Spleen (tissue), 11 donors: ENCODE measurements around the gene NBDY. TPM values are rescaled to one million over a fixed set of nuclear protein-coding genes. Genes with fewer than 3 reads are reported as not detected.

Source experiments
- DNase-seq: peaks from one replicate; pipeline ENCODE4 v3.0.0-alpha.2; 2020
- H3K27ac ChIP-seq, 8 donors: fragments of 200-600 bp; sonication (generic) in 7 of 8; 1 replicate in 4 of 8; 2 replicates in 4 of 8; pipeline versions ENCODE4 v1.5.0 to v1.8.0; 2016 to 2021; ENCODE audit warnings: inconsistent platforms in 4 of 8, mild to moderate bottlenecking in 4 of 8, moderate library complexity in 1 of 8
- H3K27me3 ChIP-seq, 7 donors: fragments of 200-600 bp; sonication (generic) in 6 of 7; replicated peaks in 1 of 7; 1 replicate in 4 of 7; 2 replicates in 3 of 7; pipeline versions ENCODE4 v1.5.0 to v1.8.0; 2016 to 2021; ENCODE audit warnings: inconsistent platforms in 3 of 7, mild to moderate bottlenecking in 1 of 7
- H3K36me3 ChIP-seq, 6 donors: fragments of 200-600 bp; sonication (generic) in 5 of 6; 1 replicate in 4 of 6; 2 replicates in 2 of 6; pipeline versions ENCODE4 v1.5.0 to v1.8.0; 2016 to 2021; ENCODE audit warnings: inconsistent platforms in 2 of 6
- H3K4me1 ChIP-seq, 6 donors: fragments of 200-600 bp; sonication (generic) in 5 of 6; 1 replicate in 3 of 6; 2 replicates in 3 of 6; pipeline versions ENCODE4 v1.5.0 to v1.8.0; 2016 to 2021; ENCODE audit warnings: inconsistent platforms in 3 of 6
- H3K4me3 ChIP-seq, 8 donors: fragments of 200-600 bp; sonication (generic) in 7 of 8; 1 replicate in 4 of 8; 2 replicates in 4 of 8; pipeline versions ENCODE4 v1.5.0 to v1.8.0; 2016 to 2021; ENCODE audit warnings: inconsistent platforms in 4 of 8, mild to moderate bottlenecking in 4 of 8, moderate library complexity in 2 of 8
- H3K9me3 ChIP-seq, 8 donors: fragments of 200-600 bp; sonication (generic) in 7 of 8; 1 replicate in 4 of 8; 2 replicates in 4 of 8; pipeline versions ENCODE4 v1.5.0 to v1.8.0; 2016 to 2021; ENCODE audit warnings: inconsistent platforms in 4 of 8
- POLR2A ChIP-seq, 3 donors: fragments of 450-650 bp; IDR thresholded peaks; one replicate each; pipeline ENCODE4 v1.5.1; 2017; ENCODE audit warnings: antibody characterized with exemption in 3 of 3, mild to moderate bottlenecking in 1 of 3
- POLR2AphosphoS5 ChIP-seq, 3 donors: sonication (generic); formaldehyde crosslinking; IDR thresholded peaks; one replicate each; pipeline ENCODE4 v1.5.1; 2017; ENCODE audit warnings: antibody characterized with exemption in 3 of 3
- WGBS, 5 donors: extraction: QIAGEN DNeasy Blood & Tissue Kit in 3 of 5; methylation state at CpG; one replicate each; pipeline versions ENCODE4 v1.1.5 to v1.1.7; 2013 to 2018; 5-methylcytosine and 5-hydroxymethylcytosine counted together
- intact Hi-C: fragments of 100-400 bp; cut with DNase I; formaldehyde crosslinking; loops from one replicate; pipeline ENCODE4 v1.15.0; 2023; ENCODE audit warnings: low total_unique reads
- polyA plus RNA-seq, 3 donors: library from polyadenylated mRNA; stranded (reverse); fragments of 200-250 nt; gene quantifications; one replicate each; pipeline ENCODE4 v1.2.1, GENCODE V29; 2013
- total RNA-seq, 7 donors: library from RNA; depleted of rRNA in 3 of 7; stranded (reverse); fragments of >200 nt in 3 of 7; fragmentation: NEBNext Ultra II Directional in 4 of 7; extraction: Animal tissue kit (Norgen Biotek cat#: 25700) in 4 of 7; gene quantifications; one replicate each; pipeline versions ENCODE4 v1.1.0 to v1.2.1, GENCODE V29; 2016 to 2021
- TF ChIP-seq, protein P1 (sequence below), 11 experiments: fragments of 200-600 bp in 7 of 11; fragments of 450-650 bp in 4 of 11; sonication (generic) in 4 of 11; IDR thresholded peaks in 8 of 11; conservative IDR thresholded peaks in 3 of 11; 1 replicate in 7 of 11; 2 replicates in 4 of 11; pipeline versions ENCODE4 v1.4.0 to v1.8.0; 2016 to 2021; ENCODE audit warnings: antibody characterized with exemption in 11 of 11, inconsistent platforms in 4 of 11, mild to moderate bottlenecking in 1 of 11
- donor health status: healthy with polysubstance abuse.
- donor health status: DM: no; HTN: no; CAD: no; lungs with moderate emphysema.
- donor health status: DM: no; HTN: no; CAD: no.
- donor health status: Bipolar disorder and iron deficiency.
- donor health status: healthy.
- donor health status: DM: no; HTN: no; CAD: no.
- donor health status: DM: yes; HTN: yes; CAD: no.

NBDY gene
- total and polyA plus RNA-seq, 10 donors, result 15.7 to 46.7 (median 29.4) TPM

DNA sequence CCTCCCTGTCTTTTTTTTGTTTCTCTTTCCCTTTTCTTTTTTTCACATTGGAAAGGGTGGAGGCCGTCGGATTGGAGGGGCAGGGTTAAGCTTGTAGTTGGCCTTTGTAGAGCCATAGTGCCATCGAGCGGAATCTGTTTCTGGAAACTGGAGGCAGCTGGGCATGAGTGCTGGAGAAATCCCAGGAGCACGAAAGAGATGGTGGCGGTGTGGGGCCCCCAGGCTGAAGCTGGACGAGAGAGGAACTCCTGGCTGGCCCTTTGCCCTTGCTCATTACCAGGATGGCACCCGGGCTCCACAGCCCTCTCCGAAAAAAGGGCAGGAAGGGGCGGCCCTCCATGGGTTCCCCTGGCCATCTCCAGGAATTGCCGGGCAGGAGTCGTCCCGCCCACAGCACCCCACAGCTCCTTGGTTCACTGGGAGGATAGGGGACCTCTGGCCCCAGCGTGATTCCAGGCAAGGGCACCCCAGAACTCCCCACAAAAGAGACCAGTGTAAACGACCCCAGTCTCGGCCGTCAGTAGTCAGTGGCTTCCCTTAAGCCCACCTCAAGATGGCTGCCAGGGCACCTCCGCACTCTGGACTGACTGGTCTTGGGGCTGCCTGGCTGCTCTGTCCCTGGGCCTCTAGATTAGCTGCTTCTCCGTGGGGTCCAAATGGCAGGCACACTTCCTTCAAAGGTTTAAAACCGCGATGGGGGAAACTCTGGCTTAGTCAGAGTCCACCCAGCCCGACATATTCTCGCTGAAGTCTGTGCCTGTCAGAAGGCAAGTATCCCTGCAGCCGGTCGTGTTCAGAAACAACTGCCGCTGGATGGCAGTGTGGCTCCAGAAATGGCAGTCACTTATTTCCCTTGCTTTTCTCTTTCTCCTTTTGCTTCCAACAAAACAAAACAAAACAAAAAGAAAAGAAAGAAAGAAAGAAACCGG lies 74.1 kb downstream of the NBDY start:
- H3K9me3 ChIP-seq, result no peaks in the 10 kb centered on the region
- WGBS, 5 donors, result 33 to 76% (median 70%) methylated on average over 16 to 27 of the region's 27 CpGs
- H3K27ac ChIP-seq, result peak overlapping the region in 4 of 8 donors; percentile 61 to 84 (median 76)
- H3K4me3 ChIP-seq, result peak overlapping the region in 5 of 8 donors; percentile 40 to 79 (median 49)
- peak; percentile 91 for DNase-seq
- peaks cover 0 to 8% (median 0%) of the 10 kb centered on the region in 6 donors for H3K36me3 ChIP-seq
- no peaks in the 10 kb centered on the region for H3K27me3 ChIP-seq
- TF ChIP-seq POLR2A (IDR thresholded peaks at IDR 0.05), result no peak
- TF ChIP-seq, protein P1, sequence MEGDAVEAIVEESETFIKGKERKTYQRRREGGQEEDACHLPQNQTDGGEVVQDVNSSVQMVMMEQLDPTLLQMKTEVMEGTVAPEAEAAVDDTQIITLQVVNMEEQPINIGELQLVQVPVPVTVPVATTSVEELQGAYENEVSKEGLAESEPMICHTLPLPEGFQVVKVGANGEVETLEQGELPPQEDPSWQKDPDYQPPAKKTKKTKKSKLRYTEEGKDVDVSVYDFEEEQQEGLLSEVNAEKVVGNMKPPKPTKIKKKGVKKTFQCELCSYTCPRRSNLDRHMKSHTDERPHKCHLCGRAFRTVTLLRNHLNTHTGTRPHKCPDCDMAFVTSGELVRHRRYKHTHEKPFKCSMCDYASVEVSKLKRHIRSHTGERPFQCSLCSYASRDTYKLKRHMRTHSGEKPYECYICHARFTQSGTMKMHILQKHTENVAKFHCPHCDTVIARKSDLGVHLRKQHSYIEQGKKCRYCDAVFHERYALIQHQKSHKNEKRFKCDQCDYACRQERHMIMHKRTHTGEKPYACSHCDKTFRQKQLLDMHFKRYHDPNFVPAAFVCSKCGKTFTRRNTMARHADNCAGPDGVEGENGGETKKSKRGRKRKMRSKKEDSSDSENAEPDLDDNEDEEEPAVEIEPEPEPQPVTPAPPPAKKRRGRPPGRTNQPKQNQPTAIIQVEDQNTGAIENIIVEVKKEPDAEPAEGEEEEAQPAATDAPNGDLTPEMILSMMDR (IDR thresholded peaks at IDR 0.05 in 8 of 11, conservative IDR thresholded peaks at IDR 0.05 in 3 of 11), result peak in 10 of 11 experiments; percentile 18 to 73 (median 58)
- intact Hi-C loops, result no loop called here
- peaks cover 6 to 38% (median 13%) of the 10 kb centered on the region in 6 donors for H3K4me1 ChIP-seq

DNA sequence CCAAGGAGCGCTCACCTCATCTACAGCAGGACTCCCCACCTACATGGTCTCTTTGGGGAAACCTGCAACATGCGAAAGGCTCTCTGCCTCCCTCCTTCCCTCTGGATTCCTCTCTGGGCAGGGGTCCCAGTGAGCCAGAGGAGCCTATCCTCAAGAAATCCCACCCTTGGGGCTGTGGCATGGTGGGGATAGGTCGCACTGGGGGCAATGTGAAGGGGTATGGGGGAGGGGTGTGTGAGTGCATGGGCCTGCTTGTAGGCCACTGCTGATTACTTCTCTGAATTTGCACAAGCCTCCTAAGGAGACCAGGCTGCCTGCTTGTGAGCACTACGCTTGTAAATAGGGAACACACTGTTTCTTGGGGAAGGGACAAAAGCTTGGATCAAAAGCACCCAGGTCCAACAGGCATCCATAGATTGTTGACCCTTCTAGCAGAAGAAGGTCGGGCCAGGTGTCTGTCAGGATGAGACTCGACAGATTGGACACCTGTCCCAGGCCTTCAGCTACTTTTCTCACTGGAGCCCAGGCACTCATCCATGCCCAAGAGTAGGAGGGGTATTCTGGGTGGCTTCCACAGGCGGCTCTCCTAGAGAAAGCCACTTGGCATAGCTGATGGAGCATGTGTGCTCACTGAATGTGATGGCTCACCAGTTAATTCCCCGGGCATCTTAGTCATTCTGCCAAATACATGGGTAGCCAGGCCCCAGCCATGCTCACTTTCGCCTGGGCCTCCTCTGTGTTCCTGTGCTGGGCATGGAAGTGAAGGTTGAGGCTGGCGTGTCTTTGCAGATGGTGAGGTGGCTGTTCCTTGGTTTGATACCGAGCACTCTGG lies 75.0 kb downstream of the NBDY start:
- WGBS, 5 donors, result 63 to 96% (median 88%) methylated on average over 4 to 11 of the region's 11 CpGs
- Histone ChIP-seq H3K27ac (peak overlapping the region in 2 of 8 donors; percentile 78 to 84), H3K4me1 (peaks cover 6 to 38% (median 13%) of the 10 kb centered on the region in 6 donors), H3K4me3 (peak overlapping the region in 1 of 8 donors; percentile 57), H3K36me3 (peaks cover 0 to 4% (median 0%) of the 10 kb centered on the region in 6 donors), H3K9me3 (no peaks in the 10 kb centered on the region), H3K27me3 (no peaks in the 10 kb centered on the region)
- intact Hi-C loops, result no loop called here
- DNase-seq, result peak; percentile 68
- no peak for TF ChIP-seq POLR2A (IDR thresholded peaks at IDR 0.05)
- TF ChIP-seq, protein P1 (IDR thresholded peaks at IDR 0.05 in 8 of 11, conservative IDR thresholded peaks at IDR 0.05 in 3 of 11), result no peak
- TF ChIP-seq POLR2AphosphoS5 (IDR thresholded peaks at IDR 0.05), result no peak

DNA sequence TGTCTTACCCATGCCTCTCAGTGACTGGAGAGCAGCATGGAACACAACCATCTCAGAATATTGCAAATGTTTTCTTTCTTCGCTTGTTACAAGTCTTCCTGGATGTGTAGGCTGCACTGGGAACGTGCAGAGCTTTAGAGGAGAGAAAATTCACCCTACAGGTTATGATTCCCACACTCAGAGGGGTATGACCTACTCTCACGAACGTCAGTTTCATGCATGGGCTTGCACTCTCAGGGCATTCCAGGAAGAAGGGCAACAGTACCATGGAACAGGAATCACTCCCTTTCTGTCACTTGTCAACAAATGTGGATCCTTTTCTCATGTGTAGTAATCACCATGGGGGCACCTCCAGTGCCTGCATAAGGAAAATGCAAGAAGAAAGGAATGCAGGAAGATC lies 75.8 kb downstream of the NBDY start:
- DNase-seq, result no peak
- H3K4me1 ChIP-seq, result peaks cover 6 to 38% (median 13%) of the 10 kb centered on the region in 6 donors
- H3K36me3 ChIP-seq, result no peaks in the 10 kb centered on the region
- WGBS, 5 donors, result 84 to 93% (median 88%) methylated on average over 4 of the region's 4 CpGs
- H3K9me3 ChIP-seq, result no peaks in the 10 kb centered on the region
- TF ChIP-seq, protein P1 (IDR thresholded peaks at IDR 0.05 in 8 of 11, conservative IDR thresholded peaks at IDR 0.05 in 3 of 11), result no peak
- no peak for TF ChIP-seq POLR2A (IDR thresholded peaks at IDR 0.05)
- TF ChIP-seq POLR2AphosphoS5 (IDR thresholded peaks at IDR 0.05), result no peak
- intact Hi-C loops, result no loop called here
- no peak overlapping the region for H3K4me3 ChIP-seq
- no peak overlapping the region for H3K27ac ChIP-seq
- no peaks in the 10 kb centered on the region for H3K27me3 ChIP-seq
